Measurements from ENCODE around the gene PRR35.

The PRR35 gene

GRCh38 chr16:575354-576196, 15.4 kb downstream of the PRR35 start:
- H3K4me3 ChIP-seq (ENCODE audit: low read length), result no peak overlapping the region
- no peak for DNase-seq (ENCODE audit: low read depth)
- no peak for TF ChIP-seq CTCF (conservative IDR thresholded peaks at IDR 0.05; ENCODE audit: low read length)

- H3K4me3 ChIP-seq (ENCODE audit: low read length), result no peak overlapping the region
- no peak for DNase-seq (ENCODE audit: low read depth)
- no peak for TF ChIP-seq CTCF (conservative IDR thresholded peaks at IDR 0.05; ENCODE audit: low read length)
These were observed 16.1 kb downstream of the PRR35 start for GRCh38 chr16:576197-576822.

GRCh38 chr16:576823-577201, 16.6 kb downstream of the PRR35 start:
- H3K4me3 ChIP-seq (ENCODE audit: low read length), result no peak overlapping the region
- no peak for DNase-seq (ENCODE audit: low read depth)
- no peak for TF ChIP-seq CTCF (conservative IDR thresholded peaks at IDR 0.05; ENCODE audit: low read length)

GRCh38 chr16:577796-578195, 17.6 kb downstream of the PRR35 start:
- no peak for DNase-seq (ENCODE audit: low read depth)
- no peak for TF ChIP-seq CTCF (conservative IDR thresholded peaks at IDR 0.05; ENCODE audit: low read length)
- H3K4me3 ChIP-seq (ENCODE audit: low read length), result no peak overlapping the region

DNA sequence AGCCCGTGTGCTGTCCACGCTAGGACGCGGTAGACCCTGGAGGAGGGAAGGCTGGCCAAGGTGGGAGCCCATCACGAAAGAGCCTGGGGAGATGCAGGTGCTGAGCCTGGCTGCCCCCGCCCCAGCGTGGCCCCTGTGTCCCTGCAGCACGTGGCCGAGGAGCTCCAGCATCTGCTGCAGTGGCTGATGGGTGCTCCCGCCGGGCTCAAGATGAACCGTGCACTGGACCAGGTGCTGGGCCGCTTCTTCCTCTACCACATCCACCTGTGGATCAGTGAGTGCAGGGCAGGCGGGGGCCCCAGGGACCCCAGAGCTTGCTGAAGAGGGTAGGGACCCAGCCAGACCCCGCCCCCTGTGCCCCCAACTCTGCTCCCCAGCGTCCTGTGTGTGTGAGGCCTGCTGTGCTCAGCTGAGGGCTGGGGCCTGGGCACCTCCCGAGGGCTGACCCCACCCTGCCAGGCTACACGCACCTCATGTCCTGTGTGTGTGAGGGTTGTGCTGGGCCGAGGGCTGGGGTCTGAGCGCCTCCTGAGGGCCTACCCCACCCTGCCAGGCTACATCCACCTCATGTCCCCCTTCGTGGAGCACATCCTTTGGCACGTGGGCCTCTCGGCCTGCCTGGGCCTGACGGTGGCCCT, 18.2 kb downstream of the PRR35 start:
- no peak for TF ChIP-seq CTCF (conservative IDR thresholded peaks at IDR 0.05; ENCODE audit: low read length)
- H3K4me3 ChIP-seq (ENCODE audit: low read length), result no peak overlapping the region

DNA sequence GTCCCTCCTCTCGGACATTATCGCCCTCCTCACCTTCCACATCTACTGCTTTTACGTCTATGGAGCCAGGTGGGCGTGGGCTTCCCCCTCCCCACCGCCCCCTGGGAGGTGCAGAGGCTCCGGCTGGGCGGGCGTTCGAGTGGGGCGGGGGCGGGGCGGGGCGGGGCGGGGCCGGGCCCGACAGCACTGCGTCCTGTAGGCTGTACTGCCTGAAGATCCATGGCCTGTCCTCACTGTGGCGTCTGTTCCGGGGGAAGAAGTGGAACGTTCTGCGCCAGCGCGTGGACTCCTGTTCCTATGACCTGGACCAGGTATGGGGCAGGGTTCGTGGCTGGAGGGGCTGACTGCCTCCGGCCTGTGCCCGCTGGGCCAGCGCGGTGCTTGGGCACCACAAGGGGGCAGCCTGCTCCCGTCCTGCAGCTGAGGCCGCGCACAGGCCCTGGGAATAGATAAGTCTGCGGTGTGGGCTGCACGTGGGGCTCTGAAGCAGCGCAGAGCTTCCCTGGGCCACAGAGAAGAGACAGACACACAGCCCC, 18.7 kb downstream of the PRR35 start:
- H3K4me3 ChIP-seq (ENCODE audit: low read length), result peak overlapping the region; percentile 38; the same call in 1 of the 2 replicates
- peak; percentile 78 for TF ChIP-seq CTCF (conservative IDR thresholded peaks at IDR 0.05; ENCODE audit: low read length)
- peak; percentile 76 for DNase-seq (ENCODE audit: low read depth)

More for the DNA sequence above, 18.2 kb downstream of the PRR35 start:
- DNase-seq (ENCODE audit: low read depth), result no peak
